Endothelial cell of umbilical vein (primary cell): ENCODE results near the gene ZNF385C. TPM values are rescaled to one million over a fixed set of nuclear protein-coding genes. Genes with fewer than 3 reads are reported as not detected.

Experiments
- BruUV-seq: library from RNA; stranded (reverse); fragments of 400-500 nt; replicated peaks from 2 replicates; lab custom pipeline; 2021; lab: Mats Ljungman, UMichigan
- CTCF ChIA-PET: fragments of 300-600, 350-600 bp; sonication (Branson Sonifier 250); formaldehyde crosslinking; loops from one replicate; lab custom pipeline; 2021; ENCODE audit warnings: antibody characterized with exemption, inconsistent platforms; lab: Charles Lee
- POLR2A ChIA-PET: fragments of 300-600, 350-600 bp; sonication (Branson Sonifier 250); formaldehyde crosslinking; loops from one replicate; lab custom pipeline; 2021; ENCODE audit warnings: antibody characterized with exemption, inconsistent platforms; lab: Charles Lee
- DNase-seq: peaks from one replicate; pipeline ENCODE4 v3.0.0-alpha.2; 2011; ENCODE audit warnings: low read depth, low spot score
- FAIRE-seq: peaks from 2 replicates; lab custom pipeline; 2011; peaks lifted over from hg19 to GRCh38; lab: Jason Lieb, UNC
- H2AFZ ChIP-seq: 2 replicates; pipeline ENCODE4 v1.6.0; 2012; ENCODE audit warnings: low read depth, low read length, control low read depth, inconsistent platforms
- H3K27ac ChIP-seq: 2 replicates; pipeline ENCODE4 v1.5.1; 2011; ENCODE audit warnings: low read depth, mild to moderate bottlenecking, control low read depth, low read length, moderate library complexity; ENCODE audit not compliant: insufficient read depth
- H3K27me3 ChIP-seq, 2 experiments: 2 replicates each; pipeline versions ENCODE4 v1.6.0 to v1.6.1; 2011; ENCODE audit warnings: low read length in 2 of 2, mixed read lengths in 1 of 2; ENCODE audit not compliant: control insufficient read depth in 2 of 2, insufficient read depth in 2 of 2
- H3K36me3 ChIP-seq, 2 experiments: 2 replicates in 1 of 2; 3 replicates in 1 of 2; pipeline ENCODE4 v1.5.1; 2011; ENCODE audit warnings: low read length in 2 of 2, mild to moderate bottlenecking in 1 of 2, moderate library complexity in 1 of 2; ENCODE audit not compliant: control insufficient read depth in 2 of 2, insufficient read depth in 2 of 2; ENCODE audit errors: extremely low read depth in 1 of 2
- H3K4me1 ChIP-seq: 3 replicates; pipeline ENCODE4 v1.5.1; 2011; ENCODE audit warnings: mild to moderate bottlenecking, low read length; ENCODE audit not compliant: control insufficient read depth, insufficient read depth; ENCODE audit errors: extremely low read depth
- H3K4me2 ChIP-seq: 2 replicates; pipeline ENCODE4 v1.6.1; 2011; ENCODE audit warnings: low read length, control low read depth, mixed read lengths; ENCODE audit not compliant: insufficient read depth
- H3K4me3 ChIP-seq, 3 experiments: fragments of 200-600 bp in 1 of 3; sonication (generic), shearing (Covaris generic) in 1 of 3; replicated peaks in 1 of 3; 2 replicates each; pipeline ENCODE4 v1.5.1; 2011 to 2016; ENCODE audit warnings: control low read depth in 3 of 3, low read length in 3 of 3, mild to moderate bottlenecking in 2 of 3, inconsistent platforms in 1 of 3, low read depth in 1 of 3, moderate library complexity in 1 of 3; ENCODE audit not compliant: insufficient read depth in 1 of 3
- H3K79me2 ChIP-seq: 2 replicates; pipeline ENCODE4 v1.6.0; 2012; ENCODE audit warnings: low read length, inconsistent platforms; ENCODE audit not compliant: control insufficient read depth, insufficient read depth
- H3K9ac ChIP-seq: replicated peaks from 2 replicates; pipeline ENCODE3; 2011; ENCODE audit warnings: low read length, control low read depth; ENCODE audit not compliant: insufficient read depth; ENCODE audit errors: extremely low read depth
- H3K9me1 ChIP-seq: replicated peaks from 3 replicates; pipeline ENCODE4 v1.6.0; 2011; ENCODE audit warnings: mild to moderate bottlenecking, low read length; ENCODE audit not compliant: control insufficient read depth, insufficient read depth; ENCODE audit errors: extremely low read depth
- H3K9me3 ChIP-seq: replicated peaks from 2 replicates; pipeline ENCODE4 v1.5.1; 2012; ENCODE audit warnings: low read length, inconsistent platforms; ENCODE audit not compliant: control insufficient read depth, insufficient read depth
- H4K20me1 ChIP-seq: replicated peaks from 2 replicates; pipeline ENCODE3; 2011; ENCODE audit warnings: mild to moderate bottlenecking, low read length; ENCODE audit not compliant: control insufficient read depth, insufficient read depth; ENCODE audit errors: extremely low read depth
- CTCF ChIP-seq, 2 donors: IDR thresholded peaks; 1 replicate in 1 of 2; 2 replicates in 1 of 2; pipeline ENCODE4 v1.5.1; 2011; ENCODE audit warnings: low read length in 2 of 2, mild to moderate bottlenecking in 2 of 2, moderate library complexity in 2 of 2, control low read depth in 1 of 2, inconsistent platforms in 1 of 2, low read depth in 1 of 2; ENCODE audit not compliant: insufficient read depth in 1 of 2; ENCODE audit errors: extremely low read depth in 1 of 2
- EZH2 ChIP-seq: IDR thresholded peaks from 2 replicates; pipeline ENCODE4 v1.6.1; 2012; ENCODE audit warnings: borderline replicate concordance, low read depth, mild to moderate bottlenecking, moderate library complexity, low read length, inconsistent platforms; ENCODE audit not compliant: severe bottlenecking
- FOS ChIP-seq: IDR thresholded peaks from 2 replicates; pipeline ENCODE4 v1.6.1; 2011; ENCODE audit warnings: mild to moderate bottlenecking, low read length, moderate library complexity, borderline replicate concordance; ENCODE audit not compliant: insufficient read depth
- GATA2 ChIP-seq: IDR thresholded peaks from 2 replicates; pipeline ENCODE4 v1.7.0; 2011; ENCODE audit warnings: low read depth, mild to moderate bottlenecking, moderate library complexity, mixed read lengths, low read length; ENCODE audit not compliant: insufficient read length, insufficient read depth
- JUN ChIP-seq: IDR thresholded peaks from 2 replicates; pipeline ENCODE4 v1.6.1; 2011; ENCODE audit warnings: borderline replicate concordance, low read depth; ENCODE audit not compliant: insufficient read length, insufficient read depth
- MYC ChIP-seq: IDR thresholded peaks from one replicate; pipeline ENCODE4 v1.6.1; 2011; ENCODE audit warnings: mild to moderate bottlenecking, low read depth, low read length
- POLR2A ChIP-seq: IDR thresholded peaks from 2 replicates; pipeline ENCODE4 v1.6.1; 2012; ENCODE audit warnings: low read depth, mild to moderate bottlenecking, control low read depth, low read length
- POLR2AphosphoS5 ChIP-seq: IDR thresholded peaks from 2 replicates; pipeline ENCODE4 v1.6.1; 2012; ENCODE audit warnings: low read depth, mild to moderate bottlenecking, control low read depth, low read length, moderate library complexity; ENCODE audit not compliant: insufficient read depth
- dilution Hi-C: fragments of 300-500 bp; cut with MboI; formaldehyde crosslinking; loops from one replicate; pipeline ENCODE4 v1.15.0; 2019; ENCODE audit warnings: low sequenced_read_pairs; ENCODE audit not compliant: extremely low pct_ligation_motif_present
- intact Hi-C: fragments of 100-400 bp; cut with micrococcal nuclease; formaldehyde crosslinking; loops from one replicate; pipeline ENCODE4 v1.10.0; 2022
- polyA plus RNA-seq, 4 experiments: library from polyadenylated mRNA; depleted of rRNA in 3 of 4; stranded (reverse) in 3 of 4; unstranded in 1 of 4; fragments of >200 nt; gene quantifications; 2 replicates each; pipeline versions ENCODE4 v1.2.1 to v1.2.3, GENCODE V29; 2011 to 2012; ENCODE audit warnings: missing spikeins in 1 of 4
- total RNA-seq: library from RNA; stranded (reverse); gene quantifications from 2 replicates; pipeline ENCODE4 v1.2.3, GENCODE V29; 2021

The ZNF385C gene
- total and polyA plus RNA-seq, 2 donors (not counting 3 experiments of a cell fraction or from before 2014, with no cell fraction given) = 0.07 TPM; not detected in 1

- Histone ChIP-seq H3K4me2 (no peak overlapping the region), H2AFZ (no peak overlapping the region), H3K9me3 (no peaks in the 10 kb centered on the region), H3K36me3 (no peaks in the 10 kb centered on the region), H3K27me3 (peaks cover 0 to 11% of the 10 kb centered on the region in 2 experiments), H3K27ac (no peak overlapping the region), H3K9me1 (no peaks in the 10 kb centered on the region), H3K4me3 (no peak overlapping the region), H4K20me1 (no peaks in the 10 kb centered on the region), H3K79me2 (no peaks in the 10 kb centered on the region), H3K4me1 (peaks cover 6% of the 10 kb centered on the region), H3K9ac (no peak overlapping the region)
- intact Hi-C loops (no loop called here), dilution Hi-C loops (no loop called here)
- ChIA-PET CTCF (interaction anchor here (2.6 kb wide), 1 partner anchor 25 kb away, joined by 7 read pairs; no protein-coding TSS in a partner anchor), POLR2A (no interaction called here)
- FAIRE-seq = no peak
- no peak for DNase-seq
- BruUV-seq = no TSS peak
- TF ChIP-seq FOS = no peak
- no peak for TF ChIP-seq POLR2AphosphoS5
- no peak for TF ChIP-seq POLR2A
- TF ChIP-seq JUN = no peak
- no peak for TF ChIP-seq MYC
Observed at GRCh38 chr17:42075789-42076188, 22.5 kb downstream of the ZNF385C start.

- Histone ChIP-seq H3K4me3 (no peak overlapping the region), H2AFZ (no peak overlapping the region), H3K9me1 (no peaks in the 10 kb centered on the region), H4K20me1 (no peaks in the 10 kb centered on the region), H3K4me1 (peaks cover 3% of the 10 kb centered on the region), H3K9ac (no peak overlapping the region), H3K9me3 (no peaks in the 10 kb centered on the region), H3K4me2 (peak overlapping the region; percentile 42), H3K27me3 (peaks cover 0 to 12% of the 10 kb centered on the region in 2 experiments), H3K79me2 (no peaks in the 10 kb centered on the region), H3K27ac (no peak overlapping the region), H3K36me3 (no peaks in the 10 kb centered on the region)
- FAIRE-seq = peak; percentile 61
- ChIA-PET POLR2A (no interaction called here), CTCF (interaction anchor here (1.0 to 2.1 kb wide), 5 partner anchors 10 to 109 kb away, joined by 3 to 11 read pairs (median 4); partner anchors contain the start of gene DHX58)
- TF ChIP-seq GATA2 (no peak), EZH2 (peak; percentile 75), CTCF (IDR thresholded peaks at IDR 0.05; ENCODE audit: extremely low read depth in 1 of 2, insufficient read depth in 1 of 2, low read depth in 1 of 2, low read length in 2 of 2) (peak in 1 of 2 donors; percentile 7), MYC (no peak), POLR2A (no peak)
- DNase-seq = no peak
- BruUV-seq = no TSS peak
- dilution Hi-C loops (no loop called here), intact Hi-C loops (no loop called here)
Observed at GRCh38 chr17:42072323-42073187, 25.7 kb downstream of the ZNF385C start.
